Smooth muscle cell (in vitro differentiated cells): Measurements from ENCODE around the gene KHSRP. TPM values are rescaled to one million over a fixed set of nuclear protein-coding genes. Genes with fewer than 3 reads are reported as not detected.

Experiments used
- DNase-seq: peaks from one replicate; lab custom pipeline; 2025; ENCODE audit not compliant: unreplicated experiment; lab: John Stamatoyannopoulos, UW
- H2AFZ ChIP-seq: fragments of 200-600 bp; sonication (generic); 2 replicates; pipeline ENCODE4 v1.6.0; 2016; ENCODE audit warnings: antibody characterized with exemption, low read depth, mild to moderate bottlenecking
- H3F3A ChIP-seq: fragments of 200-600 bp; sonication (generic); 2 replicates; pipeline ENCODE4 v1.6.0; 2017; ENCODE audit warnings: antibody characterized with exemption, low read depth
- H3K27ac ChIP-seq: fragments of 200-600 bp; sonication (generic); 2 replicates; pipeline ENCODE4 v1.5.1; 2016; ENCODE audit warnings: low read depth, mild to moderate bottlenecking
- H3K27me3 ChIP-seq: fragments of 200-600 bp; sonication (generic); 2 replicates; pipeline ENCODE4 v1.6.1; 2016; ENCODE audit warnings: low read depth, mild to moderate bottlenecking
- H3K36me3 ChIP-seq: fragments of 200-600 bp; sonication (generic); 2 replicates; pipeline ENCODE4 v1.5.1; 2016; ENCODE audit warnings: low read depth
- H3K4me1 ChIP-seq: fragments of 200-600 bp; sonication (generic); 2 replicates; pipeline ENCODE4 v1.5.1; 2016; ENCODE audit warnings: low read depth
- H3K4me2 ChIP-seq: fragments of 200-600 bp; sonication (generic); 2 replicates; pipeline ENCODE4 v1.6.0; 2016; ENCODE audit warnings: mild to moderate bottlenecking
- H3K4me3 ChIP-seq: fragments of 200-600 bp; sonication (generic); 2 replicates; pipeline ENCODE4 v1.5.1; 2016; ENCODE audit warnings: mild to moderate bottlenecking
- H3K79me2 ChIP-seq: fragments of 200-600 bp; sonication (generic); 2 replicates; pipeline ENCODE4 v1.6.0; 2016; ENCODE audit warnings: low read depth, mild to moderate bottlenecking
- H3K9ac ChIP-seq: fragments of 200-600 bp; sonication (generic); 2 replicates; pipeline ENCODE4 v1.6.0; 2016; ENCODE audit warnings: low read depth
- H3K9me3 ChIP-seq: fragments of 200-600 bp; sonication (generic); replicated peaks from 2 replicates; pipeline ENCODE4 v1.5.1; 2016; ENCODE audit warnings: low read depth
- H4K20me1 ChIP-seq: fragments of 200-600 bp; sonication (generic); 2 replicates; pipeline ENCODE4 v1.6.0; 2016; ENCODE audit warnings: low read depth
- CTCF ChIP-seq: fragments of 200-600 bp; sonication (generic); IDR thresholded peaks from 2 replicates; pipeline ENCODE4 v1.5.1; 2017; ENCODE audit warnings: borderline replicate concordance, mild to moderate bottlenecking, antibody characterized with exemption; ENCODE audit not compliant: insufficient read depth, poor library complexity, severe bottlenecking
- WGBS: methylation state at CpG from one replicate; pipeline ENCODE4 v1.1.7; 2016; ENCODE audit warnings: low lambda C conversion rate; 5-methylcytosine and 5-hydroxymethylcytosine counted together
- polyA plus RNA-seq: library from polyadenylated mRNA; unstranded; fragments of >200 nt; fragmentation: Nextera tagmentation; extraction: Ambion mirVana; gene quantifications from 2 replicates; pipeline ENCODE4 v1.2.1, GENCODE V29; 2016
- total RNA-seq: library from RNA; depleted of rRNA; stranded (reverse); fragments of >200 nt; gene quantifications from 2 replicates; pipeline ENCODE4 v1.2.3, GENCODE V29; 2014

KHSRP gene
- total and polyA plus RNA-seq, 2 experiments from 2014 or later, result 59.1 to 179 TPM

GRCh38 chr19:6439743-6440142, 15.1 kb upstream of the KHSRP start:
- H3K27ac ChIP-seq, result no peak overlapping the region
- WGBS, result 88% methylated on average over 4 of the region's 4 CpGs
- no peak overlapping the region for H3K4me3 ChIP-seq
- no peak overlapping the region for H3K4me2 ChIP-seq
- no peak overlapping the region for H2AFZ ChIP-seq
- no peaks in the 10 kb centered on the region for H3K36me3 ChIP-seq
- H3K4me1 ChIP-seq, result no peaks in the 10 kb centered on the region
- no peaks in the 10 kb centered on the region for H3K9me3 ChIP-seq
- no peak overlapping the region for H3K9ac ChIP-seq
- H3F3A ChIP-seq, result no peaks in the 10 kb centered on the region
- no peaks in the 10 kb centered on the region for H4K20me1 ChIP-seq
- DNase-seq, result no peak
- no peaks in the 10 kb centered on the region for H3K79me2 ChIP-seq
- H3K27me3 ChIP-seq, result no peaks in the 10 kb centered on the region
- no peak for TF ChIP-seq CTCF

GRCh38 chr19:6433663-6434062, 9.1 kb upstream of the KHSRP start, which contains the start of gene SLC25A41:
SLC25A41 (minus strand) TSS chr19:6433763; CDS start chr19:6433693, 70 bp downstream.
- H2AFZ ChIP-seq, result no peak within 1 kb of the TSS
- H3K79me2 ChIP-seq, result no peaks in the 10 kb centered on the region
- H3F3A ChIP-seq, result no peaks in the 10 kb centered on the region
- no peak within 1 kb of the TSS for H3K9ac ChIP-seq
- peaks cover 8% of the 10 kb centered on the region for H3K27me3 ChIP-seq
- no peaks in the 10 kb centered on the region for H3K36me3 ChIP-seq
- no peak for DNase-seq
- no peak within 1 kb of the TSS for H3K27ac ChIP-seq
- H3K4me1 ChIP-seq, result no peaks in the 10 kb centered on the region
- no peak within 1 kb of the TSS for H3K4me3 ChIP-seq
- no peak for TF ChIP-seq CTCF
- H3K4me2 ChIP-seq, result no peak within 1 kb of the TSS
- no peaks in the 10 kb centered on the region for H4K20me1 ChIP-seq
- H3K9me3 ChIP-seq, result no peaks in the 10 kb centered on the region
- WGBS, result 93% methylated on average over 10 of the region's 10 CpGs

- DNase-seq, result no peak
- H3K4me3 ChIP-seq, result no peak overlapping the region
- H4K20me1 ChIP-seq, result no peaks in the 10 kb centered on the region
- H2AFZ ChIP-seq, result no peak overlapping the region
- WGBS, result 74% methylated on average over 8 of the region's 11 CpGs
- no peaks in the 10 kb centered on the region for H3K4me1 ChIP-seq
- no peak overlapping the region for H3K9ac ChIP-seq
- no peak for TF ChIP-seq CTCF
- H3K36me3 ChIP-seq, result no peaks in the 10 kb centered on the region
- H3K4me2 ChIP-seq, result no peak overlapping the region
- no peaks in the 10 kb centered on the region for H3K79me2 ChIP-seq
- no peaks in the 10 kb centered on the region for H3K9me3 ChIP-seq
- no peaks in the 10 kb centered on the region for H3F3A ChIP-seq
- H3K27ac ChIP-seq, result no peak overlapping the region
- H3K27me3 ChIP-seq, result peaks cover 8% of the 10 kb centered on the region
These were observed 8.6 kb upstream of the KHSRP start for GRCh38 chr19:6433165-6433564.

GRCh38 chr19:6431891-6432290, 7.3 kb upstream of the KHSRP start:
- H3K9ac ChIP-seq, result no peak overlapping the region
- no peak overlapping the region for H3K4me2 ChIP-seq
- no peaks in the 10 kb centered on the region for H3K36me3 ChIP-seq
- H3K9me3 ChIP-seq, result no peaks in the 10 kb centered on the region
- DNase-seq, result no peak
- no peaks in the 10 kb centered on the region for H4K20me1 ChIP-seq
- H2AFZ ChIP-seq, result no peak overlapping the region
- H3F3A ChIP-seq, result no peaks in the 10 kb centered on the region
- H3K79me2 ChIP-seq, result no peaks in the 10 kb centered on the region
- H3K27me3 ChIP-seq, result peaks cover 8% of the 10 kb centered on the region
- H3K4me1 ChIP-seq, result no peaks in the 10 kb centered on the region
- H3K4me3 ChIP-seq, result no peak overlapping the region
- H3K27ac ChIP-seq, result no peak overlapping the region
- TF ChIP-seq CTCF, result no peak
- 91% methylated on average over 11 of the region's 11 CpGs for WGBS
